H7 (cell line): ENCODE results near the gene PLCB2. TPM values are rescaled to one million over a fixed set of nuclear protein-coding genes. Genes with fewer than 3 reads are reported as not detected.
A peak's percentile ranks its signal among the peaks of the same experiment; 100 is the strongest.

Experiments used
- DNase-seq: peaks from one replicate; pipeline ENCODE4 v3.0.0; 2012
- H3K27me3 ChIP-seq: 2 replicates; pipeline ENCODE4 v1.6.0; 2011; ENCODE audit warnings: mild to moderate bottlenecking, low read length; ENCODE audit not compliant: control insufficient read depth, insufficient read depth
- H3K36me3 ChIP-seq: replicated peaks from 2 replicates; pipeline ENCODE4 v1.5.1; 2011; ENCODE audit warnings: low read length; ENCODE audit not compliant: control insufficient read depth, insufficient read depth
- H3K4me3 ChIP-seq: 2 replicates; pipeline ENCODE4 v1.5.1; 2011; ENCODE audit warnings: low read depth, mild to moderate bottlenecking, control low read depth, low read length, moderate library complexity; ENCODE audit not compliant: insufficient read depth
- total RNA-seq: library from RNA; depleted of rRNA; stranded (reverse); fragments of >200 nt; shearing (Covaris generic); gene quantifications from 2 replicates; pipeline ENCODE4 v1.2.3, GENCODE V29; 2014

Gene PLCB2
- total RNA-seq, 1 experiment from 2014 or later, result 11.3 TPM

DNA sequence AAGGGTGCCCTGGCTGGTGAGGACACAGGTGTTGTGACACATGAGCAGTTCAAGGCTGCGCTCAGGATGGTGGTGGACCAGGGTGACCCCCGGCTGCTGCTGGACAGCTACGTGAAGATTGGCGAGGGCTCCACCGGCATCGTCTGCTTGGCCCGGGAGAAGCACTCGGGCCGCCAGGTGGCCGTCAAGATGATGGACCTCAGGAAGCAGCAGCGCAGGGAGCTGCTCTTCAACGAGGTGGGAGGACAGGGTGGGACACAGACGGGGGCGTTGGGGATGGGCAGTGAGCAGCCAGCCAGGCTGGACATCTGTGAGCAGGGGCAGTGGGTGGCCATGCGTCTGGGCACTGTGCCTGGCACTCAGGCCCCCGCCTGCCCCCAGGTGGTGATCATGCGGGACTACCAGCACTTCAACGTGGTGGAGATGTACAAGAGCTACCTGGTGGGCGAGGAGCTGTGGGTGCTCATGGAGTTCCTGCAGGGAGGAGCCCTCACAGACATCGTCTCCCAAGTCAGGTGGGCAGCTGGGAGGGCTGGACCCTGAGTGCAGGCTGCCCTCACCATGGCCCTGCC is 35.2 kb downstream of the PLCB2 start:
- peak; percentile 78 for DNase-seq
- H3K36me3 ChIP-seq, result peaks cover 4% of the 10 kb centered on the region
- H3K4me3 ChIP-seq, result no peak overlapping the region
- no peaks in the 10 kb centered on the region for H3K27me3 ChIP-seq

DNA sequence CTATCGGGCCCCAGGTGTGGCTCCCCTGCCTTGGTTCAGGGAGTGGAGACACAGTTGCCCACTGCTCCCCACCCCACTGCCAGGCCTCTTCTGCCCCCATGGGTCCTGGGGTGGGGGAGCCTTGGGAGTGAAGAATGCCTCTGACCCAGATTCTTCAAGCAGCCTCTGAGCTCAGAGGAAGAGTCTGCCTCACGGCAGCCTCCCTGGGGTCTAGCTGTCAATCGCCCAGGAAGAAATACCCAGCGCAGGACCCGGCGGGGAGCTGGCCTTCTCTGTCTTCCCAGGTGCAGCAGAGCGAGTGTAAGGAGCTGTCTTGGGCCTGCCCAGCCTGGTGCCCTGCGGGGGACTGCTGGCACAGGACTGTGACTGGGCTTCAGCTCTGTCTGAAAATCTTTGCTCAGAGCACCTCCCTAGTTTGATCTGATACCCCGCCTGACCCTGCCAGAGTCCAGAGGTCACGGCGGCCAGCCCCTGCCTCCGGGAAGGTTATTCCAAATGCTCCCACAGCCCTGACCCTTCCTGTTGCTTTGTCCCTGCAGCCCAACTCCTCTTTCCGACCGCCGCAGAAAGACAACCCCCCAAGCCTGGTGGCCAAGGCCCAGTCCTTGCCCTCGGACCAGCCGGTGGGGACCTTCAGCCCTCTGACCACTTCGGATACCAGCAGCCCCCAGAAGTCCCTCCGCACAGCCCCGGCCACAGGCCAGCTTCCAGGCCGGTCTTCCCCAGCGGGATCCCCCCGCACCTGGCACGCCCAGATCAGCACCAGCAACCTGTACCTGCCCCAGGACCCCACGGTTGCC is 35.9 kb downstream of the PLCB2 start:
- Histone ChIP-seq H3K36me3 (peaks cover 4% of the 10 kb centered on the region), H3K4me3 (no peak overlapping the region), H3K27me3 (no peaks in the 10 kb centered on the region)
- DNase-seq, result no peak

GRCh38 chr15:40270246-40270995 is 37.3 kb downstream of the PLCB2 start:
- no peak for DNase-seq
- H3K36me3 ChIP-seq, result peaks cover 2% of the 10 kb centered on the region
- H3K4me3 ChIP-seq, result no peak overlapping the region
- H3K27me3 ChIP-seq, result no peaks in the 10 kb centered on the region

- Histone ChIP-seq H3K36me3 (peaks cover 2% of the 10 kb centered on the region), H3K4me3 (no peak overlapping the region), H3K27me3 (no peaks in the 10 kb centered on the region)
- DNase-seq, result no peak
Observed at GRCh38 chr15:40269604-40270003, 38.1 kb downstream of the PLCB2 start.

- no peaks in the 10 kb centered on the region for H3K27me3 ChIP-seq
- DNase-seq, result no peak
- H3K4me3 ChIP-seq, result no peak overlapping the region
- H3K36me3 ChIP-seq, result no peaks in the 10 kb centered on the region
Observed at GRCh38 chr15:40267670-40268069, 40.1 kb downstream of the PLCB2 start.

DNA sequence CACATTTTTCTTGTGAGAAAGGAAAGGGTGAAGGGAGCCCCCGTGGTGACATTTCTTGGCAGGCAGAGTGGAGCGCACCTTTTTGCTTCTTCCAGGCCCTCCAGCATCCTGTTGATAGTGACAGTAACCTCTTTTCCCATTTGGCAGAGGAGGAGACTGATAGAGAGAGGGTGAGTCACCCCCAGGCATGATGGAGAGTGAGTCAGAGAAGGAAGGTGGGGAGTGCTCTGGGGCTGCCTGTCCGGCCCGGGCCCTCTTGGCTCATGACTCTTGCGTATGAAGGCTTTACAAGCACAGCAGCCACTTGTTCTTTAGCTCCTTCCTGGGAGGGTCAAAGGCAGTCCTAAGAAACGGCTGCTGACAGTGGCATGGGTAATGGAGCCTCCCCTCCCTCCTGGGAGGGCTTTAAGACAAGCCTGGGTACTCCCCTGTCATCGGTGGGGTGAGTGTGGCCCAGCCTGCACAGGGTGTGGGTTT is 40.9 kb downstream of the PLCB2 start:
- H3K4me3 ChIP-seq, result no peak overlapping the region
- DNase-seq, result peak; percentile 57

GRCh38 chr15:40265875-40266274 is 41.9 kb downstream of the PLCB2 start:
- Histone ChIP-seq H3K27me3 (no peaks in the 10 kb centered on the region; the same call in 1 of the 2 replicates), H3K4me3 (no peak overlapping the region), H3K36me3 (no peaks in the 10 kb centered on the region)
- DNase-seq, result no peak

More for the DNA sequence above, 40.9 kb downstream of the PLCB2 start:
- H3K27me3 ChIP-seq, result no peaks in the 10 kb centered on the region
- no peaks in the 10 kb centered on the region for H3K36me3 ChIP-seq

- Histone ChIP-seq H3K36me3 (no peaks in the 10 kb centered on the region), H3K27me3 (no peaks in the 10 kb centered on the region; the same call in 1 of the 2 replicates), H3K4me3 (no peak overlapping the region)
- DNase-seq, result peak; percentile 81
Observed at GRCh38 chr15:40265355-40265754, 42.4 kb downstream of the PLCB2 start.

DNA sequence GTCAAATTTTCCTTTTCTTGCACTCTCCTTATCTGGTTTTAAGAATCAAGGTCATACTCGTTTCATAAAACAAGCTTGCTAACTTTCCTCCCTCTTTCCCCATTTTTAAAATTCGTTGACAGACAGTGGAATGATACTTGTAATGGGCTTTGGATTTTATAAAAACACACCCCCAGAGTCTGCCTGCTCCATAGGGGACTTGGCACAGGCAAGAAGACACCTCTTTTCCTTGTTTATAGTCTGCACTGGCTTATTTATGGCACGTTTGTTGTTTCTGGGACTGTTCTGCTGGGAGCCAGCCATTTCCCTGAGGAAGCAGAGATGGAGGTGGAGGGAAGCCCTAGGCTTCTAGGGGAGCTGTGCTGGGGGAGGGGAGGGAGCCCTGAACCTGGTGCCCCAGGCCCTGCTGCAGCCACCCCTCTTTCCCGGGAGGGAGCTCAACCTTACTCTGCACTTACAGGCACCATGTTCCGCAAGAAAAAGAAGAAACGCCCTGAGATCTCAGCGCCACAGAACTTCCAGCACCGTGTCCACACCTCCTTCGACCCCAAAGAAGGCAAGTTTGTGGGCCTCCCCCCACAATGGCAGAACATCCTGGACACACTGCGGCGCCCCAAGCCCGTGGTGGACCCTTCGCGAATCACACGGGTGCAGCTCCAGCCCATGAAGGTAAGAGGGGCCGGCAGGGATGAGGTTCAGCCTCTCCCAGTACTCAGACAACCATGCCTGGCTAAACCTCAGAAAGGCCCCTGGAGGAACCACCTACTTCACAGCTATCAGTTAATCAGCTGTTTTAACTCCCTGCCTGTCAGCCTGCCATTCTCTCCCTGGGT is 43.2 kb downstream of the PLCB2 start:
- Histone ChIP-seq H3K27me3 (no peaks in the 10 kb centered on the region; the same call in 1 of the 2 replicates), H3K36me3 (no peaks in the 10 kb centered on the region), H3K4me3 (no peak overlapping the region)
- DNase-seq, result peak; percentile 53

DNA sequence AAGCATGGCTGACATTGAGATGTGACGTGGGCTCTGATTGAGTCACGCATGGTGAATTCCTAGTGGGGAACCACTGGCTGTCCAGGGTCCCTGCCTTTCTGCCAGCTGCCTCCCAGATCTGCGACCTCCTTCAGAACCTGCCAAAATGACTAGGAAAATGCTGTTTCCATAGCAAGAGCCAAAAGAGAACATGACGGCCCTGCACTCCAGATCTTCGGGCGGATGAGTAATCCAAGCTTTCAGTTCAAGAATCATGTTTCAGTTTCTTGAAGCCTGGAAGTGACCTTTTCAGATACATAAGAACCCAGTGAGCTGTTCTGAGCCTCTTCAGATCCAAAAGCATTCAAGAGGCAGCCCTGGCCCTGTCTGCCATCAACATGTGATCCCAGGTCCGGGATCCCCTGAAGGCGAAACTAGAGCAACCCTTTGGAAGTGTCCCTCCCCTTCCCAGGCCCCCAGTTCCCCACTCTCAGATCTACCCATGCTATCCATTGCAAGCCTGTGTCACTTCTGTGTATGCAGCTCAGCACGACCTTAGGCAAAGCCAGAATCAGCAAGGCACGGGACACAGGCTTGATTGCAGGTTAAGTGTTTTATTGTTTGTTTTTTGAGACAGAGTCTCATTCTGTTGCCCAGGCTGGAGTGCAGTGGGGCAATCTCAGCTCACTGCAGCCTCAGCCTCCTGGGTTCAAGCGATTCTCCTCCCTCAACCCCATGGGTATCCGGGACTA is 44.5 kb downstream of the PLCB2 start:
- DNase-seq, result no peak
- no peak overlapping the region for H3K4me3 ChIP-seq
- no peaks in the 10 kb centered on the region for H3K36me3 ChIP-seq
- no peaks in the 10 kb centered on the region; the same call in 1 of the 2 replicates for H3K27me3 ChIP-seq

DNA sequence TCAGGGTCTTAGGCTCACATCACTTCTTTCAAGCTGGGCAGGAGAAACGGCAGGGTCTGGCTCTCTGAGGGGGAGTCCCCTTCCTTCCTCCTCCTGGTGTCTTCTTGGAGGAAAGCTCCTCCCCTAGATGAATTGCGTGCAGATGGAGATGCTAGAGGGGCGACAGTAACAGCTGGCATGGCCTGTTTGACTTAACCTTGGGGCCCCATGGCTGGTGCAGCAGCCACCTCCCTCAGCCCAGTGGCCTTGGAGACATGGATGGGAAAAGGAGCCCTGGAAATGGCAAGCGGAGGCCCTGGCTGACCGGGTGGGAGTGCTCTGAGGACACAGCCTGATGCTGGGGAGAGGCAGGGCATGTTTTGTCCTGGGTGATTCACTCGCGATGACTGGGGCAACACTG is 48.7 kb downstream of the PLCB2 start:
- H3K36me3 ChIP-seq, result no peaks in the 10 kb centered on the region; the same call in none of the 2 replicates
- peaks cover under 1% of the 10 kb centered on the region; the same call in 1 of the 2 replicates for H3K27me3 ChIP-seq
- H3K4me3 ChIP-seq, result no peak overlapping the region
- peak; percentile 76 for DNase-seq

DNA sequence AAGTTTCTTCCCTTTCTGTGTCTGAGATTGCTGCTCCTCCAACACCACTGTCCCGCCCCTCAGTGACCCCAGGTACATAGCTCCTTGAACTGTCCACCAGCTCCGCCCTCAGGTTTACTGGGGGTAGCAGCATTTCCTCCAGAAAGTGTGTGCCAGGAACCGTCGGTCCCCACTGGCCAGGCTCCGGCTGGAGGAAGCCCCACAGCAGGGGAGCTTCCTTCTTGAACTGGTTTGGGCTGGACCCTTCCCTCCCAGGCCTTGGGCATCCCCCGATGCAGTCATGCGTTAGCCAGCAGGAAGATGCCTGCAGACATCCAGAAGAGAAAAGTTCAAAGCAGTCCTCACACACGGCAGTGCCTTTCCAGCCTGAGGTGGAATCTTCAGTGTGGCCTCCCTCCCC is 49.2 kb downstream of the PLCB2 start:
- peak; percentile 85 for DNase-seq

DNA sequence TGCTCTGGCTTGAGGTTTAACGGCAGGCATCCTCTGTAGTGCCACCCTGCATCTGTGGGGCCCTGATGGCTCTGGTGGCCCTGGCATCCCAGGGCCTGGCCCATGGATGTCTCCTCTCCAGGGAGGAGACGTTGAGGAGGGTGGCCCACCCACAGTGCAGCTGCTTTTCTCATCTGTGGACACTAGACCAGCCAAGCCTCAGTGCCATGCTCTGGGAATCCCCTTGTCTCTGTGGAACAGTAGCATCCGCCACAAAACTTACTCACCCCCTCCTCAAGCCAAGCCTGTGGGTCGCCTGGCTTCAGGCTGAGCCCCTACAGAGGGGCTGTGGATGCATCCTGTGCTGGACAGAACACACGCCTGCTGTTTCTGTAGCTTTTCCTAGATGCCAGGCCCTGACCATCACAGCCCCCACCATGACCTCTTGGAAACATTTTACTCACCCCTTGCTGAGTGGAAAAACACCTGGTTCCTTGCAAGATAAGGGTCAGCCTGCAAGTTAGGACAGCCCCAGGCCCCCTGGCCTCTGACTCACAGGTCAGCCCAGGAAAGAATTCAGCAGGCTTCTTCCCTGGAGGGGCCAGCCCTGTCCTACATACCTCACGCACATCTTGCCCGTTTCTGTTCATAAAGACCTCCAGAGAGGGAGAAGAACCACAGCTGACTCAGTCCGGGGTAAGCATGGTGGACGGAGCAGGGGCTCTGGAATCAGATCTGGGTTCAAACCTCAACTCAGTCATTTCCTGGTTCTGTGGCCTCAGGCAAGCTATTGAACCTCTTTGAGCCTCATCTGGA is 49.9 kb downstream of the PLCB2 start:
- H3K27me3 ChIP-seq, result peaks cover 12% of the 10 kb centered on the region
- no peak overlapping the region for H3K4me3 ChIP-seq
- H3K36me3 ChIP-seq, result no peaks in the 10 kb centered on the region; the same call in none of the 2 replicates
- DNase-seq, result no peak

More for the DNA sequence above, 49.2 kb downstream of the PLCB2 start:
- Histone ChIP-seq H3K36me3 (no peaks in the 10 kb centered on the region; the same call in none of the 2 replicates), H3K4me3 (no peak overlapping the region), H3K27me3 (peaks cover 5% of the 10 kb centered on the region)
